ENCODE data around the gene KIAA0825.

KIAA0825 gene

GRCh38 chr5:94422812-94423211 is 195.6 kb downstream of the KIAA0825 start:
- no peak overlapping the region for H3K4me3 ChIP-seq (ENCODE audit: low read depth, low read length)
- DNase-seq (ENCODE audit: low read depth) = peak; percentile 57
- in situ Hi-C loops (cut with HindIII; ENCODE audit: low sequenced_read_pairs) = no loop called here
- TF ChIP-seq, protein P1, sequence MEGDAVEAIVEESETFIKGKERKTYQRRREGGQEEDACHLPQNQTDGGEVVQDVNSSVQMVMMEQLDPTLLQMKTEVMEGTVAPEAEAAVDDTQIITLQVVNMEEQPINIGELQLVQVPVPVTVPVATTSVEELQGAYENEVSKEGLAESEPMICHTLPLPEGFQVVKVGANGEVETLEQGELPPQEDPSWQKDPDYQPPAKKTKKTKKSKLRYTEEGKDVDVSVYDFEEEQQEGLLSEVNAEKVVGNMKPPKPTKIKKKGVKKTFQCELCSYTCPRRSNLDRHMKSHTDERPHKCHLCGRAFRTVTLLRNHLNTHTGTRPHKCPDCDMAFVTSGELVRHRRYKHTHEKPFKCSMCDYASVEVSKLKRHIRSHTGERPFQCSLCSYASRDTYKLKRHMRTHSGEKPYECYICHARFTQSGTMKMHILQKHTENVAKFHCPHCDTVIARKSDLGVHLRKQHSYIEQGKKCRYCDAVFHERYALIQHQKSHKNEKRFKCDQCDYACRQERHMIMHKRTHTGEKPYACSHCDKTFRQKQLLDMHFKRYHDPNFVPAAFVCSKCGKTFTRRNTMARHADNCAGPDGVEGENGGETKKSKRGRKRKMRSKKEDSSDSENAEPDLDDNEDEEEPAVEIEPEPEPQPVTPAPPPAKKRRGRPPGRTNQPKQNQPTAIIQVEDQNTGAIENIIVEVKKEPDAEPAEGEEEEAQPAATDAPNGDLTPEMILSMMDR (IDR thresholded peaks at IDR 0.05; ENCODE audit: low read depth, low read length, missing control alignments) = no peak

DNA sequence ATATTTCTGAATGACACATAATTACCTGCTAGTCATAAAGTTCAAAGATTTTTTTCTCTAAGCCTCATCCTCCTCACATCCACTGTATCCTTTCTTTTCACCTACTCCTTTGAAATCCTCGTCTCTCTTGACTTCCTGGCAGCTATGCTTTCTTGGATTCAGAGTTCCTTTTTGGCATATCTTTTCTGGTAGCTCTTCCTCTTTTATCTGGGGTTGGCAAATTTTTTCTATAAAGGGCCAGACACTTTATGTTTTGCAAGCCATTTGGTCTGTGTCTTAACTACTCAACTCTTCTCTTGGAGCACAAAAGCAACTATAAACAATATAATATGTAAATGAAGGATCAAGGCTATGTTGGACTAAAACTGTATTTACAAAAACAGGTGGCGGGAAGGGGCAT is 197.5 kb downstream of the KIAA0825 start:
- no peak for DNase-seq (ENCODE audit: low read depth)
- no peak overlapping the region for H3K4me3 ChIP-seq (ENCODE audit: low read depth, low read length)
- TF ChIP-seq, protein P1 (IDR thresholded peaks at IDR 0.05; ENCODE audit: low read depth, low read length, missing control alignments) = no peak
- in situ Hi-C loops (cut with HindIII; ENCODE audit: low sequenced_read_pairs) = no loop called here

GRCh38 chr5:94415798-94416197 is 202.6 kb downstream of the KIAA0825 start:
- no peak overlapping the region for H3K4me3 ChIP-seq (ENCODE audit: low read depth, low read length)
- TF ChIP-seq, protein P1 (IDR thresholded peaks at IDR 0.05; ENCODE audit: low read depth, low read length, missing control alignments) = no peak
- in situ Hi-C loops (cut with HindIII; ENCODE audit: low sequenced_read_pairs) = no loop called here
- no peak for DNase-seq (ENCODE audit: low read depth)

DNA sequence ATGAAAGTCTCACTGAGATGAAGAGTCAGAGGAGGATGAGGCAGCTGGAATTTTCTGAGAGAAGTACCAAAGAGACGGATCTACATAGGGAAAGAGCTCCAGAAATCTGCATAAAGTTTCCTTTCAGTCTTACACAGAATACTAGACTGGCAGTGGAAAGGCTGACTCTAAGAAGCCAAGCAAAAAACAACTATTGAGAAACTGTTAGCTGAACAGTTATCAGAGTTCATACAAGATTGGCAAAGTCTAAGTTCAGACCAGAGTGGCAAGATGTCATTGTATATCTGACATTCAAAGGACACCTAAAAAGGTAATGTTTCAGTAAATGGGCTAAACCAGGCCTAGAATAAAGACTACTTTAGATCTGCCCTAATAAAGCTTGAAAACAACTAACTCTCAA is 209.0 kb downstream of the KIAA0825 start:
- TF ChIP-seq, protein P1 (IDR thresholded peaks at IDR 0.05; ENCODE audit: low read depth, low read length, missing control alignments) = no peak
- no peak overlapping the region for H3K4me3 ChIP-seq (ENCODE audit: low read depth, low read length)
- in situ Hi-C loops (cut with HindIII; ENCODE audit: low sequenced_read_pairs) = no loop called here
- DNase-seq (ENCODE audit: low read depth) = no peak

- no peak overlapping the region for H3K4me3 ChIP-seq (ENCODE audit: low read depth, low read length)
- in situ Hi-C loops (cut with HindIII; ENCODE audit: low sequenced_read_pairs) = no loop called here
- TF ChIP-seq, protein P1 (IDR thresholded peaks at IDR 0.05; ENCODE audit: low read depth, low read length, missing control alignments) = no peak
- no peak for DNase-seq (ENCODE audit: low read depth)
Measured at GRCh38 chr5:94407023-94407422, 211.4 kb downstream of the KIAA0825 start.

DNA sequence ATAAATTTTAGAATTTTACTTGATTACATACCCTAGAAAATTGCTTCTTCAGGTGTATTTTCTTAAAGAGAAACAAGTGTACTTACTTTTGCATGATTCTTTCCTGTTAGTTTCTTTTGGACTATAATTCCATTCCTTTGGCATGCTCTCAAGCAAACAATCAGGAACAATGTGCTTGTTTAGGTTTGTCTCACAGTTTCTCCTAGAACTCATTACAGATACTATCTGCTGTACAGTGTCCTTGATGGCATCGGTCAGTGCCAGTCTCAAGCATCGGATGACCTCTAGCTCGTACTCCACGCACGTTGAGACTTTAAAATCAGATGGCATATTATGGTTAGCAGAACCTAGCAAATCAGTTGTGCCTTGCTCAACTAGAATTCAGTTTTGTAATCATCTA is 214.9 kb downstream of the KIAA0825 start:
- DNase-seq (ENCODE audit: low read depth) = no peak
- in situ Hi-C loops (cut with HindIII; ENCODE audit: low sequenced_read_pairs) = no loop called here
- H3K4me3 ChIP-seq (ENCODE audit: low read depth, low read length) = no peak overlapping the region
- TF ChIP-seq, protein P1 (IDR thresholded peaks at IDR 0.05; ENCODE audit: low read depth, low read length, missing control alignments) = no peak

- in situ Hi-C loops (cut with HindIII; ENCODE audit: low sequenced_read_pairs) = no loop called here
- DNase-seq (ENCODE audit: low read depth) = no peak
- H3K4me3 ChIP-seq (ENCODE audit: low read depth, low read length) = no peak overlapping the region
- TF ChIP-seq, protein P1 (IDR thresholded peaks at IDR 0.05; ENCODE audit: low read depth, low read length, missing control alignments) = no peak
Measured at GRCh38 chr5:94402096-94402495, 216.3 kb downstream of the KIAA0825 start.
